GM18909 (cell line): ENCODE data around the gene SCLT1.

Experiments
- ATAC-seq: cut with Tn5 transposase; IDR thresholded peaks from one replicate; pipeline ENCODE4 v1.9.1; 2021; ENCODE audit warnings: mild to moderate bottlenecking; ENCODE audit not compliant: unreplicated experiment, poor library complexity

SCLT1 gene

GRCh38 chr4:128974136-128974581 lies 119.2 kb downstream of the SCLT1 start:
- no peak for ATAC-seq

GRCh38 chr4:128973384-128973783 lies 120.0 kb downstream of the SCLT1 start:
- no peak for ATAC-seq

GRCh38 chr4:128961405-128961804 lies 131.9 kb downstream of the SCLT1 start:
- ATAC-seq = no peak

- ATAC-seq = no peak
Measured at GRCh38 chr4:128958194-128958593, 135.1 kb downstream of the SCLT1 start.

GRCh38 chr4:128957459-128957858 lies 135.9 kb downstream of the SCLT1 start:
- ATAC-seq = no peak

- ATAC-seq = no peak
Measured at GRCh38 chr4:128955751-128956150, 137.6 kb downstream of the SCLT1 start.

- no peak for ATAC-seq
Measured at GRCh38 chr4:128954941-128955340, 138.4 kb downstream of the SCLT1 start.

- no peak for ATAC-seq
Measured at GRCh38 chr4:128951316-128951715, 142.0 kb downstream of the SCLT1 start.

- no peak for ATAC-seq
Measured at GRCh38 chr4:128950796-128951195, 142.5 kb downstream of the SCLT1 start.

GRCh38 chr4:128946916-128947315 lies 146.4 kb downstream of the SCLT1 start:
- no peak for ATAC-seq

GRCh38 chr4:128942607-128943006 lies 150.7 kb downstream of the SCLT1 start:
- no peak for ATAC-seq

- ATAC-seq = no peak
Measured at GRCh38 chr4:128940971-128941370, 152.4 kb downstream of the SCLT1 start.

GRCh38 chr4:128930051-128930450 lies 163.3 kb downstream of the SCLT1 start:
- ATAC-seq = no peak

GRCh38 chr4:128924951-128925350 lies 168.4 kb downstream of the SCLT1 start:
- ATAC-seq = no peak

- ATAC-seq = no peak
Measured at GRCh38 chr4:128921954-128922353, 171.4 kb downstream of the SCLT1 start.

- ATAC-seq = peak; percentile 76
Measured at GRCh38 chr4:128917781-128918180, 175.6 kb downstream of the SCLT1 start.

- ATAC-seq = peak; percentile 86
Measured at GRCh38 chr4:128916832-128917231, 176.5 kb downstream of the SCLT1 start.

- ATAC-seq = no peak
Measured at GRCh38 chr4:128915544-128915943, 177.8 kb downstream of the SCLT1 start.

GRCh38 chr4:128913228-128913627 lies 180.1 kb downstream of the SCLT1 start:
- ATAC-seq = no peak

GRCh38 chr4:128908735-128909134 lies 184.6 kb downstream of the SCLT1 start:
- no peak for ATAC-seq

GRCh38 chr4:128907981-128908380 lies 185.4 kb downstream of the SCLT1 start:
- ATAC-seq = no peak

- ATAC-seq = no peak
Measured at GRCh38 chr4:128906581-128906980, 186.8 kb downstream of the SCLT1 start.

- no peak for ATAC-seq
Measured at GRCh38 chr4:128904821-128905220, 188.5 kb downstream of the SCLT1 start.
